ENCODE measurements around the gene ANKRD49.

Gene ANKRD49

GRCh38 chr11:94511932-94512781 is 18.4 kb downstream of the ANKRD49 start, which contains the start of gene C11orf97:
TSS of gene C11orf97 (plus strand) at chr11:94512461. CDS start at chr11:94512529, 68 bp downstream.
- Histone ChIP-seq H3K79me1 (ENCODE audit: low read length) (no peaks in the 10 kb centered on the region), H3K4me1 (ENCODE audit: control insufficient read depth, low read depth, low read length) (peaks cover 5% of the 10 kb centered on the region), H4K5ac (ENCODE audit: low read length) (no peak within 1 kb of the TSS), H4K8ac (ENCODE audit: low read depth, low read length) (no peak within 1 kb of the TSS), H3K27ac (ENCODE audit: low read depth, low read length) (no peak within 1 kb of the TSS), H3K18ac (ENCODE audit: low read length) (no peak within 1 kb of the TSS), H3K56ac (ENCODE audit: low read length) (peak within 1 kb of the TSS; percentile 38), H2BK15ac (replicated peaks; ENCODE audit: low read depth) (no peak within 1 kb of the TSS), H3K79me2 (ENCODE audit: control insufficient read depth, insufficient read depth, low read length) (no peaks in the 10 kb centered on the region), H3K4me3 (ENCODE audit: low read length) (no peak within 1 kb of the TSS), H3K9ac (ENCODE audit: low read length) (no peak within 1 kb of the TSS), H2BK120ac (ENCODE audit: low read depth, low read length) (no peak within 1 kb of the TSS), H2BK5ac (ENCODE audit: low read length) (no peak within 1 kb of the TSS), H3K36me3 (ENCODE audit: control insufficient read depth, insufficient read depth, low read length) (no peaks in the 10 kb centered on the region), H3K4me2 (ENCODE audit: low read length) (peak within 1 kb of the TSS; percentile 74), H3K27me3 (ENCODE audit: insufficient read depth, low read length, poor library complexity) (no peaks in the 10 kb centered on the region), H3K23ac (ENCODE audit: low read length) (peak within 1 kb of the TSS; percentile 80), H2AK5ac (ENCODE audit: low read length) (no peak within 1 kb of the TSS), H3K4ac (ENCODE audit: low read depth, low read length) (no peak within 1 kb of the TSS)
- no CpG with 5 or more reads among the region's 53 CpGs for WGBS (ENCODE audit: extremely low coverage, insufficient coverage, low lambda C conversion rate)
- peak; percentile 89 for DNase-seq

DNA sequence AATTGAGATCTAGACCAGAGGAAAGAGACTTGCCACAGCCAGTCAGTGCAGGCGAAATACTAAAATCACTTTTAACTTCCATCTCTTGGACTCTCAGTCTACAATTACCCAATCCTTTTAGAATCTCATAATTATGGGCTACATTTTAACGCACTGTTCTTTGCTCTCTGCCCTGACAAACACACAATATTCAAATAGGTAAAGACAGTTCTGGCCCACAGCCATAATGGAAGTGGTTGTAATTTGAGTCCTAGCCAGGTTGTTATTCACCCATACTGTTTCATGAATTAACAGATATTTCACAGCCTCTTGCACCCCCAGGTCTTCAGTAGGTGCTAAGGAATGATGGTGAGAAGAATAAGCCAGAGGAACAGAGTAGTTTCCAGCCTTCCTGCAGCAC is 19.3 kb downstream of the ANKRD49 start:
- no peaks in the 10 kb centered on the region for H3K79me1 ChIP-seq (ENCODE audit: low read length)
- peaks cover 5% of the 10 kb centered on the region for H3K4me1 ChIP-seq (ENCODE audit: control insufficient read depth, low read depth, low read length)
- no peak overlapping the region for H3K27ac ChIP-seq (ENCODE audit: low read depth, low read length)
- no peak overlapping the region for H4K5ac ChIP-seq (ENCODE audit: low read length)
- no peak overlapping the region for H3K4ac ChIP-seq (ENCODE audit: low read depth, low read length)
- no peak overlapping the region for H2AK5ac ChIP-seq (ENCODE audit: low read length)
- no peaks in the 10 kb centered on the region for H3K79me2 ChIP-seq (ENCODE audit: control insufficient read depth, insufficient read depth, low read length)
- no peaks in the 10 kb centered on the region for H3K36me3 ChIP-seq (ENCODE audit: control insufficient read depth, insufficient read depth, low read length)
- H3K18ac ChIP-seq (ENCODE audit: low read length) = no peak overlapping the region
- H3K4me2 ChIP-seq (ENCODE audit: low read length) = no peak overlapping the region
- H3K4me3 ChIP-seq (ENCODE audit: low read length) = no peak overlapping the region
- no peak overlapping the region for H2BK120ac ChIP-seq (ENCODE audit: low read depth, low read length)
- H3K9ac ChIP-seq (ENCODE audit: low read length) = no peak overlapping the region
- DNase-seq = no peak
- no peaks in the 10 kb centered on the region for H3K27me3 ChIP-seq (ENCODE audit: insufficient read depth, low read length, poor library complexity)
- no CpG with 5 or more reads among the region's 2 CpGs for WGBS (ENCODE audit: extremely low coverage, insufficient coverage, low lambda C conversion rate)
- H3K23ac ChIP-seq (ENCODE audit: low read length) = no peak overlapping the region
- H3K56ac ChIP-seq (ENCODE audit: low read length) = no peak overlapping the region
- H2BK5ac ChIP-seq (ENCODE audit: low read length) = no peak overlapping the region
- no peak overlapping the region for H4K8ac ChIP-seq (ENCODE audit: low read depth, low read length)
- no peak overlapping the region for H2BK15ac ChIP-seq (replicated peaks; ENCODE audit: low read depth)

GRCh38 chr11:94515398-94515797 is 21.6 kb downstream of the ANKRD49 start:
- Histone ChIP-seq H3K4me1 (ENCODE audit: control insufficient read depth, low read depth, low read length) (peaks cover 5% of the 10 kb centered on the region), H2AK5ac (ENCODE audit: low read length) (no peak overlapping the region)

GRCh38 chr11:94516725-94517124 is 22.9 kb downstream of the ANKRD49 start:
- WGBS (ENCODE audit: extremely low coverage, insufficient coverage, low lambda C conversion rate) = no CpG with 5 or more reads among the region's 1 CpG
- H4K8ac ChIP-seq (ENCODE audit: low read depth, low read length) = no peak overlapping the region
- H3K56ac ChIP-seq (ENCODE audit: low read length) = no peak overlapping the region
- H2BK120ac ChIP-seq (ENCODE audit: low read depth, low read length) = no peak overlapping the region
- H3K4me3 ChIP-seq (ENCODE audit: low read length) = no peak overlapping the region
- H3K27ac ChIP-seq (ENCODE audit: low read depth, low read length) = no peak overlapping the region
- no peak for DNase-seq
- no peak overlapping the region for H3K9ac ChIP-seq (ENCODE audit: low read length)
- no peaks in the 10 kb centered on the region for H3K79me2 ChIP-seq (ENCODE audit: control insufficient read depth, insufficient read depth, low read length)
- no peaks in the 10 kb centered on the region for H3K36me3 ChIP-seq (ENCODE audit: control insufficient read depth, insufficient read depth, low read length)
- H3K27me3 ChIP-seq (ENCODE audit: insufficient read depth, low read length, poor library complexity) = no peaks in the 10 kb centered on the region
- H3K4me1 ChIP-seq (ENCODE audit: control insufficient read depth, low read depth, low read length) = peaks cover 5% of the 10 kb centered on the region
- H2BK15ac ChIP-seq (replicated peaks; ENCODE audit: low read depth) = no peak overlapping the region
- H4K5ac ChIP-seq (ENCODE audit: low read length) = no peak overlapping the region
- no peak overlapping the region for H3K18ac ChIP-seq (ENCODE audit: low read length)
- no peak overlapping the region for H2BK5ac ChIP-seq (ENCODE audit: low read length)
- no peak overlapping the region for H3K23ac ChIP-seq (ENCODE audit: low read length)
- no peak overlapping the region for H3K4me2 ChIP-seq (ENCODE audit: low read length)
- no peak overlapping the region for H2AK5ac ChIP-seq (ENCODE audit: low read length)
- H3K79me1 ChIP-seq (ENCODE audit: low read length) = no peaks in the 10 kb centered on the region
- no peak overlapping the region for H3K4ac ChIP-seq (ENCODE audit: low read depth, low read length)

More at GRCh38 chr11:94515398-94515797, 21.6 kb downstream of the ANKRD49 start:
- Histone ChIP-seq H3K79me1 (ENCODE audit: low read length) (no peaks in the 10 kb centered on the region), H3K27me3 (ENCODE audit: insufficient read depth, low read length, poor library complexity) (no peaks in the 10 kb centered on the region), H3K4ac (ENCODE audit: low read depth, low read length) (no peak overlapping the region), H3K56ac (ENCODE audit: low read length) (no peak overlapping the region), H3K27ac (ENCODE audit: low read depth, low read length) (no peak overlapping the region), H4K5ac (ENCODE audit: low read length) (no peak overlapping the region), H2BK120ac (ENCODE audit: low read depth, low read length) (no peak overlapping the region), H3K36me3 (ENCODE audit: control insufficient read depth, insufficient read depth, low read length) (no peaks in the 10 kb centered on the region), H3K18ac (ENCODE audit: low read length) (no peak overlapping the region), H4K8ac (ENCODE audit: low read depth, low read length) (no peak overlapping the region), H3K23ac (ENCODE audit: low read length) (no peak overlapping the region), H2BK5ac (ENCODE audit: low read length) (no peak overlapping the region), H3K79me2 (ENCODE audit: control insufficient read depth, insufficient read depth, low read length) (no peaks in the 10 kb centered on the region), H3K4me2 (ENCODE audit: low read length) (no peak overlapping the region), H2BK15ac (replicated peaks; ENCODE audit: low read depth) (no peak overlapping the region), H3K9ac (ENCODE audit: low read length) (no peak overlapping the region), H3K4me3 (ENCODE audit: low read length) (no peak overlapping the region)
- no peak for DNase-seq
- WGBS (ENCODE audit: extremely low coverage, insufficient coverage, low lambda C conversion rate) = no CpG with 5 or more reads among the region's 2 CpGs

DNA sequence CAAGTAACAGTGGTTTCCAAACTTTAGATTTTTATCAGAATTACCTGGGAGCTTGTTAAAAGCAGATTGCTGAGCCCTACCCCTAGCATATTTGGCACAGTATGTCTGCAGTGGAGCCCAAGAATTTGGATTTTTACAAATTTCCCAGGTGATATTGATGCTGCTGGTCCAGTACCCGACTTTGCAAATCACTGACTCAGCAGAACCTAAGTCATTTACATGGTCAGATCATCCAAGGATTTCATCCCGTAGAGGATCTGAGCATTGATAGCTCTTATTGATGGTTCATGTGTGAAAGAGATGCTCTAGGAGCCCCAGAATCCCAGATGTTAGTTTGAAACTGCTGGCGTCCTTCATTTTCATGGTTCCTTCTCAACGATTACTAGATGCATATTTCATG is 24.5 kb downstream of the ANKRD49 start:
- no peak overlapping the region for H2AK5ac ChIP-seq (ENCODE audit: low read length)
- no peaks in the 10 kb centered on the region for H3K27me3 ChIP-seq (ENCODE audit: insufficient read depth, low read length, poor library complexity)
- H3K36me3 ChIP-seq (ENCODE audit: control insufficient read depth, insufficient read depth, low read length) = no peaks in the 10 kb centered on the region
- H3K4me2 ChIP-seq (ENCODE audit: low read length) = no peak overlapping the region
- H3K4ac ChIP-seq (ENCODE audit: low read depth, low read length) = no peak overlapping the region
- H3K18ac ChIP-seq (ENCODE audit: low read length) = no peak overlapping the region
- H3K23ac ChIP-seq (ENCODE audit: low read length) = no peak overlapping the region
- H3K79me1 ChIP-seq (ENCODE audit: low read length) = no peaks in the 10 kb centered on the region
- WGBS (ENCODE audit: extremely low coverage, insufficient coverage, low lambda C conversion rate) = no CpG with 5 or more reads among the region's 4 CpGs
- H3K27ac ChIP-seq (ENCODE audit: low read depth, low read length) = no peak overlapping the region
- no peaks in the 10 kb centered on the region for H3K4me1 ChIP-seq (ENCODE audit: control insufficient read depth, low read depth, low read length)
- H4K5ac ChIP-seq (ENCODE audit: low read length) = no peak overlapping the region
- H3K56ac ChIP-seq (ENCODE audit: low read length) = no peak overlapping the region
- no peak overlapping the region for H2BK5ac ChIP-seq (ENCODE audit: low read length)
- DNase-seq = no peak
- H3K9ac ChIP-seq (ENCODE audit: low read length) = no peak overlapping the region
- H3K4me3 ChIP-seq (ENCODE audit: low read length) = no peak overlapping the region
- H4K8ac ChIP-seq (ENCODE audit: low read depth, low read length) = no peak overlapping the region
- H2BK120ac ChIP-seq (ENCODE audit: low read depth, low read length) = no peak overlapping the region
- no peaks in the 10 kb centered on the region for H3K79me2 ChIP-seq (ENCODE audit: control insufficient read depth, insufficient read depth, low read length)
- H2BK15ac ChIP-seq (replicated peaks; ENCODE audit: low read depth) = no peak overlapping the region
